Osteoblast (primary cell): ENCODE data around the gene CNDP2. TPM values are rescaled to one million over a fixed set of nuclear protein-coding genes. Genes with fewer than 3 reads are reported as not detected.

Experiments
- DNase-seq: peaks from one replicate; pipeline ENCODE4 v3.0.0; 2011; ENCODE audit warnings: low spot score, mixed read lengths; ENCODE audit not compliant: insufficient read length; ENCODE audit errors: missing footprints
- H2AFZ ChIP-seq: 2 replicates; pipeline ENCODE4 v1.6.0; 2011; ENCODE audit warnings: mild to moderate bottlenecking, low read length
- H3K27ac ChIP-seq: 2 replicates; pipeline ENCODE4 v1.5.1; 2011; ENCODE audit warnings: mild to moderate bottlenecking, low read depth, low read length, moderate library complexity
- H3K27me3 ChIP-seq: 2 replicates; pipeline ENCODE4 v1.6.0; 2012; ENCODE audit warnings: mild to moderate bottlenecking, control low read depth, inconsistent platforms, low read length, moderate library complexity; ENCODE audit not compliant: insufficient read depth
- H3K36me3 ChIP-seq: 2 replicates; pipeline ENCODE4 v1.5.1; 2011; ENCODE audit warnings: mild to moderate bottlenecking, low read length, control low read depth, moderate library complexity; ENCODE audit not compliant: insufficient read depth
- H3K4me1 ChIP-seq: 2 replicates; pipeline ENCODE4 v1.5.1; 2011; ENCODE audit warnings: mild to moderate bottlenecking, low read length, control low read depth, moderate library complexity; ENCODE audit not compliant: insufficient read depth
- H3K4me2 ChIP-seq: 2 replicates; pipeline ENCODE4 v1.6.0; 2011; ENCODE audit warnings: mild to moderate bottlenecking, low read length; ENCODE audit not compliant: insufficient read depth
- H3K4me3 ChIP-seq: fragments of 200-600 bp; sonication (generic); 3 replicates; pipeline ENCODE4 v1.5.1; 2012; ENCODE audit warnings: mild to moderate bottlenecking, low read length, inconsistent platforms; ENCODE audit not compliant: insufficient read depth
- H3K79me2 ChIP-seq: 2 replicates; pipeline ENCODE4 v1.6.0; 2012; ENCODE audit warnings: mild to moderate bottlenecking, low read length, control low read depth, inconsistent platforms; ENCODE audit not compliant: insufficient read depth
- H3K9me3 ChIP-seq: 2 replicates; pipeline ENCODE4 v1.5.1; 2011; ENCODE audit warnings: low read depth, low read length, control low read depth
- H4K20me1 ChIP-seq: 2 replicates; pipeline ENCODE4 v1.6.0; 2012; ENCODE audit warnings: mild to moderate bottlenecking, low read length, control low read depth; ENCODE audit not compliant: insufficient read depth
- total RNA-seq: library from RNA; depleted of rRNA; stranded (reverse); fragments of >200 nt; gene quantifications from 2 replicates; pipeline ENCODE4 v1.2.3, GENCODE V29; 2012
- TF ChIP-seq, protein P1 (sequence below): IDR thresholded peaks from 2 replicates; pipeline ENCODE4 v1.5.1; 2011; ENCODE audit warnings: mild to moderate bottlenecking, low read depth, low read length, moderate library complexity; ENCODE audit errors: extremely low read depth

CNDP2 gene
- total RNA-seq: 25.3 and 27.7 TPM in 2 replicates

DNA sequence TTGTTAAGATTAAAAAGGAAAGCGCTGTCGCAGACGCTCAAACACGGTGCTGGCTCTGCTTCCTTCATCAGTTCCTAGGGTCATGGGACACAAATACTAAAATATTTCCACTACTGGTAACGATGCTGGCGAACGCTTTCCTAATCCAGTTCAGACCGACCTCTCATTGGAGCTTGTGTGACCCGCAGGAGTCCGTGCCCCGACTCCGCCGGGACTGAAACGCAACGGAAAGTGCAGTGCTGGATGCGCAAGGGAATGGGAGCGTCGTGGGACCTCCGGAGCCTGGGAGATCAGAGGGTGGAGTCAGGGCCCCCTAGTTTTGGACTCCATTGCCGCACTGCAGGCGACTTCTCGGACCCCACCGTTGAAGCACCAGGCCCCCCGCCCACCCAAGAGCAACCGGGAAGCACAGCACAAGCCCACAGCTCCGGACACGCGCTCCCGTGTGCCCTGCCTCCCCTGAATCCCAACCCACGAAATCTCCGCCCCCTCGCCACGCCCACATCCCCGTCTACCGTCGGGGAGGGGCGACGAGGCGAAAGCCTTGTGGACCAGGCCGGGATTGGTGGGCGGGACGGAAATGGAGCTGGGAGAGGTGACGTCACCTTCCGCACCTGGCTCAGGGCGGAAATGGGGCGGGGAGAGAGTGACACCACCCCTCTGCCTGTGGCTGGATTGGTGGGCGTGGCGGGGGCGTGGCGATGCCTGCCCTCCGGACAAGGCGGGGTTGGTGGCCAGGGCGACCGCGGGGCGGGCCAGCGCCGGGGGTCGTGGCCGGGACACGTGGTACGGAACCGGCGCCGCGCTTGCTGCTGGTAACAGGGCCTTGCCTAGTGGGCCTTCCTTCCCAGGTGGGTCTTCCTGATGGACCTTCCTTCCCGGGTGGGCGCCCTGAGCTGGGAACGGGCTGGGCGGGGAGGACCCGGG lies at the start of gene CNDP2:
CNDP2 (plus strand) TSS at position 783 of the 927 bp plus-strand sequence. CDS start 3,611 bp downstream, outside the sequence.
- TF ChIP-seq, protein P1, sequence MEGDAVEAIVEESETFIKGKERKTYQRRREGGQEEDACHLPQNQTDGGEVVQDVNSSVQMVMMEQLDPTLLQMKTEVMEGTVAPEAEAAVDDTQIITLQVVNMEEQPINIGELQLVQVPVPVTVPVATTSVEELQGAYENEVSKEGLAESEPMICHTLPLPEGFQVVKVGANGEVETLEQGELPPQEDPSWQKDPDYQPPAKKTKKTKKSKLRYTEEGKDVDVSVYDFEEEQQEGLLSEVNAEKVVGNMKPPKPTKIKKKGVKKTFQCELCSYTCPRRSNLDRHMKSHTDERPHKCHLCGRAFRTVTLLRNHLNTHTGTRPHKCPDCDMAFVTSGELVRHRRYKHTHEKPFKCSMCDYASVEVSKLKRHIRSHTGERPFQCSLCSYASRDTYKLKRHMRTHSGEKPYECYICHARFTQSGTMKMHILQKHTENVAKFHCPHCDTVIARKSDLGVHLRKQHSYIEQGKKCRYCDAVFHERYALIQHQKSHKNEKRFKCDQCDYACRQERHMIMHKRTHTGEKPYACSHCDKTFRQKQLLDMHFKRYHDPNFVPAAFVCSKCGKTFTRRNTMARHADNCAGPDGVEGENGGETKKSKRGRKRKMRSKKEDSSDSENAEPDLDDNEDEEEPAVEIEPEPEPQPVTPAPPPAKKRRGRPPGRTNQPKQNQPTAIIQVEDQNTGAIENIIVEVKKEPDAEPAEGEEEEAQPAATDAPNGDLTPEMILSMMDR: no peak
- Histone ChIP-seq H3K4me1 (peaks cover 24% of the 10 kb centered on the region), H4K20me1 (peaks cover 3% of the 10 kb centered on the region), H3K9me3 (no peaks in the 10 kb centered on the region), H3K79me2 (peaks cover 32% of the 10 kb centered on the region), H3K27me3 (no peaks in the 10 kb centered on the region), H3K4me3 (peak within 1 kb of the TSS; percentile 94), H3K4me2 (peak within 1 kb of the TSS; percentile 98), H2AFZ (peak within 1 kb of the TSS; percentile 98), H3K36me3 (no peaks in the 10 kb centered on the region), H3K27ac (peak within 1 kb of the TSS; percentile 79)
- peak; percentile 100 for DNase-seq

DNA sequence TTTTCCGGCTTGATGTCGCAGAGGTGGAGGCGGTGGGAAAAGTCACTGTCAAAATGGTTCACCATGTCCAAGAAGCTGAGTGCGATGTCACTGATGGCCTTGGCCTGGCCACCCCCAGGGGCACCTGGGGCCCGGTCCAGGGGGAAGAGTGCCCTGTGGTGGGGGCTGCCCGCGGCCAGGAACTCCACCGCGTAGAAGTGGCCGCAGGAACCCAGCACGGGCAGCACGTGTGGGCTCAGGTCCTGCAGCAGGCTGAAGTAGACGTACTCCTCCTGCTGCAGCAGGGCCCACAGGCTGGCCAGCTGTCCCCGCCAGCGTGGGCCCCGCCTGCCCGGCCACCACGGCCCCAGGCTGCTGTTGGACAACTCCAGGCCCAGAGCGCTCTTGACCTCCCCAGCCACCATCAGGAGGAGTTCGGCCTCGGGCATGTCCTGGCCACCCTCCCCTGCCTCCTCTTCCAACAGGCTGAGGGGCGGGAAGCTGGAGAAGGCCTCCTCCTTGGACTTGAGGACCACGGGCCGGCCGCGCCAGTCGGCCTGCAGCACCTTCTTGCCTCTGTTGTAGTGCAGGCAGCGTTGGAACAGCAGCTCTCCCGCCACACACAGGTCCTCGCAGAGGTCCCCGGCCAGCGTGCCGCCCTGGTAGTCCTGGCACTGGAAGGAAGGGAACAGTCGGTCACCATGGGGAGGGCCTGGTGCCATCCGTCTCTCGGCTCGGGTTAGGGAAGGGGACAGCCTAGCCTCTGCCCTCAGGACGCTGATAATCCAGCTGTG lies 49.3 kb upstream of the CNDP2 start:
- Histone ChIP-seq H3K4me1 (no peaks in the 10 kb centered on the region), H3K4me3 (no peak overlapping the region), H3K27me3 (no peaks in the 10 kb centered on the region), H3K36me3 (no peaks in the 10 kb centered on the region), H3K27ac (no peak overlapping the region), H2AFZ (no peak overlapping the region), H3K79me2 (no peaks in the 10 kb centered on the region), H3K9me3 (no peaks in the 10 kb centered on the region), H4K20me1 (no peaks in the 10 kb centered on the region), H3K4me2 (no peak overlapping the region)
- no peak for DNase-seq
- TF ChIP-seq, protein P1: no peak

DNA sequence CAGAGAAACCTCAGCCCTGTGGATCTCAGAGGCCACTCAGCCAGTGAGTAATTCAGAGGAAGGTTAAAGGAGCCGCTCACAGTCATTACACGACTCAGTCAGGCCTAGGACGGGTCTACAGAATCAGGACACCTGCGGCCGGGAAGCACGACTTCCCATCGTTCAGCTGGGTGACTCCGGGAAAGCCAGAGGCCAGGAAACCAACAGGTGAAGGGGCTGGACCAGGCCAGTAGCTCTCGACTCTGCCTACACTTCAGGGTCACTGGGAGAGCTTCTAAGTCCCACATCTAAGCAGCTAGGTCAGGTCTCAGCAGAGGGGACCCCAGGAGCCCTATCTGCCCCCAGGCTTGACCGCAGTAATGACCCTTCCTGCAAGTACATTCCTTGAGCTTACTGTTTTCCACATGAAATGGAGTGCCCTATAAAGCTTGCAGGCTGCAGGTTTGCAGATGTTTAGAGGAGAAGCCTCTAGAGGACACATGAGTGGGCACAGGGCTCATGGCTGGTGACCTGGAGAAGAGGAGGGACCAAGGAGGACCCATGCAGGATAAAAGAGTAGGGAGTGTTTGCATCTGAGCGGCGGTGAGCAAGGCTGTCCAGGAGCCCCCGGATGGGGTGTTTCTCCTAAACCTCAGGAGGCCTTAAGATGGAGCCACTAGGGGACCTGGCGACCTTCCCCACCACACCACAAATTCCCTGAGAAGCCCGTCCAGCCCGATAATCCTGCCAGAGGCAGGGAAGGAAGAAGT lies 48.6 kb upstream of the CNDP2 start:
- no peak overlapping the region for H2AFZ ChIP-seq
- no peaks in the 10 kb centered on the region for H3K9me3 ChIP-seq
- no peaks in the 10 kb centered on the region for H3K36me3 ChIP-seq
- H3K4me2 ChIP-seq: no peak overlapping the region
- TF ChIP-seq, protein P1: no peak
- no peaks in the 10 kb centered on the region for H4K20me1 ChIP-seq
- H3K79me2 ChIP-seq: no peaks in the 10 kb centered on the region
- no peaks in the 10 kb centered on the region for H3K4me1 ChIP-seq
- H3K4me3 ChIP-seq: no peak overlapping the region
- DNase-seq: peak; percentile 72
- no peaks in the 10 kb centered on the region for H3K27me3 ChIP-seq
- no peak overlapping the region for H3K27ac ChIP-seq
